OCI-LY7 (cell line): ENCODE results near the gene LRRC39. TPM values are rescaled to one million over a fixed set of nuclear protein-coding genes. Genes with fewer than 3 reads are reported as not detected.
"Not testable (repeated sequence)": the region's sequence is repeated elsewhere in the genome, so short reads cannot be mapped to it uniquely, and the experiment has no call there.

Experiments
- BruUV-seq: library from RNA; stranded (reverse); fragments of 400-500 nt; replicated peaks from 2 replicates; lab custom pipeline; 2021; lab: Mats Ljungman, UMichigan
- CTCF ChIA-PET: fragments of 300-600 bp; sonication (Branson Sonifier 250); formaldehyde crosslinking; loops from one replicate; lab custom pipeline; 2022; ENCODE audit warnings: antibody characterized with exemption; ENCODE audit not compliant: unreplicated experiment; lab: Charles Lee
- POLR2A ChIA-PET: fragments of 300-600 bp; sonication (Branson Sonifier 250); formaldehyde crosslinking; loops from one replicate; lab custom pipeline; 2022; ENCODE audit warnings: antibody characterized with exemption; lab: Charles Lee
- DNase-seq: peaks from one replicate; pipeline ENCODE4 v3.0.0-alpha.2; 2015; ENCODE audit warnings: low spot score
- H2AFZ ChIP-seq: fragments of 200-600 bp; sonication (generic), shearing (Covaris generic); 2 replicates; pipeline ENCODE4 v1.6.1; 2014; ENCODE audit warnings: mild to moderate bottlenecking, antibody characterized with exemption, low read length, moderate library complexity
- H3K27ac ChIP-seq: fragments of 200-600 bp; sonication (generic); 2 replicates; pipeline ENCODE4 v1.5.1; 2014; ENCODE audit warnings: mixed run types, low read depth, mild to moderate bottlenecking, moderate library complexity, low read length, inconsistent platforms; ENCODE audit not compliant: poor library complexity, severe bottlenecking
- H3K36me3 ChIP-seq: fragments of 200-600 bp; sonication (generic); 2 replicates; pipeline ENCODE4 v1.6.1; 2014; ENCODE audit warnings: mild to moderate bottlenecking, antibody characterized with exemption, low read length, moderate library complexity, mixed read lengths; ENCODE audit not compliant: insufficient read depth
- H3K4me1 ChIP-seq: fragments of 200-600 bp; sonication (generic); 2 replicates; pipeline ENCODE4 v1.5.1; 2014; ENCODE audit warnings: mild to moderate bottlenecking, low read length; ENCODE audit not compliant: insufficient read depth, poor library complexity, severe bottlenecking
- H3K4me2 ChIP-seq: fragments of 200-600 bp; sonication (generic); 2 replicates; pipeline ENCODE4 v1.6.1; 2014; ENCODE audit warnings: mild to moderate bottlenecking, low read length
- H3K4me3 ChIP-seq: fragments of 200-600 bp; sonication (generic); 2 replicates; pipeline ENCODE4 v1.5.1; 2014; ENCODE audit warnings: mild to moderate bottlenecking, low read depth, low read length; ENCODE audit not compliant: poor library complexity, severe bottlenecking
- H3K79me2 ChIP-seq: fragments of 200-600 bp; sonication (generic); 2 replicates; pipeline ENCODE4 v1.6.1; 2016; ENCODE audit warnings: low read depth, mild to moderate bottlenecking, low read length, moderate library complexity, mixed read lengths; ENCODE audit not compliant: insufficient read depth
- H3K9me2 ChIP-seq: fragments of 200-600 bp; sonication (generic); 2 replicates; pipeline ENCODE4 v1.6.1; 2016; ENCODE audit warnings: mild to moderate bottlenecking, low read length, mixed read lengths; ENCODE audit not compliant: insufficient read depth
- H3K9me3 ChIP-seq: fragments of 200-600 bp; sonication (generic); 2 replicates; pipeline ENCODE4 v1.6.1; 2014; ENCODE audit warnings: mild to moderate bottlenecking, mixed run types, low read length, mixed read lengths
- H4K20me1 ChIP-seq: fragments of 200-600 bp; sonication (generic); 2 replicates; pipeline ENCODE4 v1.6.1; 2014; ENCODE audit warnings: mild to moderate bottlenecking, antibody characterized with exemption, low read length, moderate library complexity, mixed read lengths; ENCODE audit not compliant: insufficient read depth
- EZH2phosphoT487 ChIP-seq: fragments of 200-600 bp; sonication (generic); IDR thresholded peaks from 2 replicates; pipeline ENCODE4 v1.6.1; 2018; ENCODE audit warnings: low read depth, borderline replicate concordance, mild to moderate bottlenecking, mixed run types, antibody characterized with exemption, low read length, moderate library complexity, mixed read lengths
- intact Hi-C: fragments of 100-400 bp; cut with micrococcal nuclease; formaldehyde crosslinking; loops from one replicate; pipeline ENCODE4 v1.10.0; 2022; ENCODE audit not compliant: unreplicated experiment
- total RNA-seq, 2 experiments: library from RNA; depleted of rRNA in 1 of 2; stranded (reverse); fragments of >200 nt in 1 of 2; shearing (Covaris generic) in 1 of 2; gene quantifications; 2 replicates each; pipeline ENCODE4 v1.2.3, GENCODE V29; 2014 to 2022
- TF ChIP-seq, protein P1 (sequence below): fragments of 200-600 bp; sonication (generic); conservative IDR thresholded peaks from 2 replicates; pipeline ENCODE4 v1.5.1; 2014; ENCODE audit warnings: mild to moderate bottlenecking, antibody characterized with exemption, low read length, moderate library complexity, mixed read lengths

Gene LRRC39
- total RNA-seq, 2 experiments from 2014 or later: 1.5 to 1.8 TPM

GRCh38 chr1:100213141-100213540 lies 35.1 kb upstream of the LRRC39 start:
- CTCF ChIA-PET: no interaction called here
- no peak overlapping the region for H3K4me3 ChIP-seq
- BruUV-seq: no TSS peak

GRCh38 chr1:100206301-100206700 lies 28.2 kb upstream of the LRRC39 start:
- Histone ChIP-seq H3K27ac (no peak overlapping the region), H3K36me3 (peaks cover 64% of the 10 kb centered on the region), H3K4me3 (no peak overlapping the region), H3K9me2 (no peaks in the 10 kb centered on the region), H3K4me2 (no peak overlapping the region), H3K9me3 (no peaks in the 10 kb centered on the region), H2AFZ (no peak overlapping the region), H3K79me2 (no peaks in the 10 kb centered on the region), H3K4me1 (no peaks in the 10 kb centered on the region), H4K20me1 (no peaks in the 10 kb centered on the region)
- no TSS peak for BruUV-seq
- POLR2A ChIA-PET: no interaction called here
- TF ChIP-seq, protein P1, sequence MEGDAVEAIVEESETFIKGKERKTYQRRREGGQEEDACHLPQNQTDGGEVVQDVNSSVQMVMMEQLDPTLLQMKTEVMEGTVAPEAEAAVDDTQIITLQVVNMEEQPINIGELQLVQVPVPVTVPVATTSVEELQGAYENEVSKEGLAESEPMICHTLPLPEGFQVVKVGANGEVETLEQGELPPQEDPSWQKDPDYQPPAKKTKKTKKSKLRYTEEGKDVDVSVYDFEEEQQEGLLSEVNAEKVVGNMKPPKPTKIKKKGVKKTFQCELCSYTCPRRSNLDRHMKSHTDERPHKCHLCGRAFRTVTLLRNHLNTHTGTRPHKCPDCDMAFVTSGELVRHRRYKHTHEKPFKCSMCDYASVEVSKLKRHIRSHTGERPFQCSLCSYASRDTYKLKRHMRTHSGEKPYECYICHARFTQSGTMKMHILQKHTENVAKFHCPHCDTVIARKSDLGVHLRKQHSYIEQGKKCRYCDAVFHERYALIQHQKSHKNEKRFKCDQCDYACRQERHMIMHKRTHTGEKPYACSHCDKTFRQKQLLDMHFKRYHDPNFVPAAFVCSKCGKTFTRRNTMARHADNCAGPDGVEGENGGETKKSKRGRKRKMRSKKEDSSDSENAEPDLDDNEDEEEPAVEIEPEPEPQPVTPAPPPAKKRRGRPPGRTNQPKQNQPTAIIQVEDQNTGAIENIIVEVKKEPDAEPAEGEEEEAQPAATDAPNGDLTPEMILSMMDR: no peak
- no peak for TF ChIP-seq EZH2phosphoT487
- CTCF ChIA-PET: no interaction called here
- intact Hi-C loops: no loop called here
- no peak for DNase-seq

More at GRCh38 chr1:100213141-100213540, 35.1 kb upstream of the LRRC39 start:
- POLR2A ChIA-PET: interaction anchor here (0.7 to 1.4 kb wide), 2 partner anchors 12 to 13 kb away, joined by 4 read pairs; no protein-coding TSS in a partner anchor
- Histone ChIP-seq H2AFZ (no peak overlapping the region), H3K4me2 (no peak overlapping the region), H3K79me2 (no peaks in the 10 kb centered on the region), H3K9me2 (no peaks in the 10 kb centered on the region), H3K4me1 (no peaks in the 10 kb centered on the region), H4K20me1 (no peaks in the 10 kb centered on the region), H3K27ac (no peak overlapping the region), H3K36me3 (peaks cover 70% of the 10 kb centered on the region), H3K9me3 (no peaks in the 10 kb centered on the region)
- intact Hi-C loops: no loop called here
- TF ChIP-seq, protein P1: no peak
- no peak for TF ChIP-seq EZH2phosphoT487
- no peak for DNase-seq

- H3K27ac ChIP-seq, H3K9me2 ChIP-seq, H3K4me2 ChIP-seq, H2AFZ ChIP-seq, CTCF ChIA-PET, H3K4me1 ChIP-seq, H3K79me2 ChIP-seq, intact Hi-C loops, H3K9me3 ChIP-seq, DNase-seq, H4K20me1 ChIP-seq, POLR2A ChIA-PET, H3K4me3 ChIP-seq, BruUV-seq: not testable (repeated sequence)
- peaks cover 61% of the 10 kb centered on the region for H3K36me3 ChIP-seq
Observed at GRCh38 chr1:100205593-100205992, 27.5 kb upstream of the LRRC39 start.

DNA sequence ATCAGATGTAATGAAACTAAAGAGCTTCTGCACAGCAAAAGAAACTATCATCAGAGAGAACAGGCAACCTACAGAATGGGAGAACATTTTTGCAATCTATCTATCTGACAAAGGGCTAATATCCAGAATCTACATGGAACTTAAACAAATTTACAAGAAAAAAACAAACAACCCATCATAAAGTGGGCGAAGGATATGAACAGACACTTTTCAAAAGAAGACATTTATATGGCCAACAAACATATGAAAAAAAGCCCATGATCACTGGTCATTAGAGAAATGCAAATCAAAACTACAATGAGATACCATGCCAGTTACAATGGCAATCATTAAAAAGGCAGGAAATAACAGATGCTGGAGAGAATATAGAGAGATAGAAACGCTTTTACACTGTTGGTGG lies 27.0 kb upstream of the LRRC39 start:
- H3K79me2 ChIP-seq, H4K20me1 ChIP-seq, intact Hi-C loops, H2AFZ ChIP-seq, H3K9me3 ChIP-seq, CTCF ChIA-PET, H3K27ac ChIP-seq, H3K4me2 ChIP-seq, BruUV-seq, H3K4me3 ChIP-seq, H3K9me2 ChIP-seq, H3K4me1 ChIP-seq, POLR2A ChIA-PET, DNase-seq: not testable (repeated sequence)
- H3K36me3 ChIP-seq: peaks cover 61% of the 10 kb centered on the region

DNA sequence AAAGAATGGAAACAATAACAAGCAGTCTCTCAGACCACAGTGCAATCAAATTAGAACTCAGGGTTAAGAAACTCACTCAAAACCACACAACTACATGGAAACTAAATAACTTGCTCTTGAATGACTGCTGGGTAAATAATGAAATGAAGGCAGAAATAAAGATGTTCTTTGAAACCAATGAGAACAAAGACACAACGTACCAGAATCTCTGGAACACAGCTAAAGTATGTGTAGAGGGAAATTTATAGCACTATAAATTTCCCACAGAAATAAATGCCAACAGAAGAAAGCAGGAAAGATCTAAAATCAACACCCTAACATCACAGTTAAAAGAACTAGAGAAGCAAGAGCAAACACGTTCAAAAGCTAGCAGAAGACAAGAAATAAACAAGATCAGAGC lies 24.6 kb upstream of the LRRC39 start:
- BruUV-seq, CTCF ChIA-PET, H3K4me2 ChIP-seq, H4K20me1 ChIP-seq, DNase-seq, H3K79me2 ChIP-seq, H3K9me3 ChIP-seq, POLR2A ChIA-PET, H3K4me1 ChIP-seq, H3K9me2 ChIP-seq, H3K27ac ChIP-seq, H2AFZ ChIP-seq, H3K4me3 ChIP-seq, intact Hi-C loops: not testable (repeated sequence)
- peaks cover 70% of the 10 kb centered on the region for H3K36me3 ChIP-seq
